GM12864 (cell line): ENCODE results near the gene TENT5C.
A peak's percentile ranks its signal among the peaks of the same experiment; 100 is the strongest.

Experiments used
- DNase-seq: peaks from one replicate; pipeline ENCODE4 v3.0.0-alpha.2; 2011; ENCODE audit warnings: low read depth
- H3K4me3 ChIP-seq: 2 replicates; pipeline ENCODE4 v1.5.1; 2011; ENCODE audit warnings: mild to moderate bottlenecking, low read depth, low read length, control low read depth
- TF ChIP-seq, protein P1 (sequence below): IDR thresholded peaks from 2 replicates; pipeline ENCODE4 v1.5.1; 2011; ENCODE audit warnings: low read depth, mild to moderate bottlenecking, moderate library complexity, low read length, control low read depth, inconsistent platforms; ENCODE audit errors: missing control alignments

The TENT5C gene

DNA sequence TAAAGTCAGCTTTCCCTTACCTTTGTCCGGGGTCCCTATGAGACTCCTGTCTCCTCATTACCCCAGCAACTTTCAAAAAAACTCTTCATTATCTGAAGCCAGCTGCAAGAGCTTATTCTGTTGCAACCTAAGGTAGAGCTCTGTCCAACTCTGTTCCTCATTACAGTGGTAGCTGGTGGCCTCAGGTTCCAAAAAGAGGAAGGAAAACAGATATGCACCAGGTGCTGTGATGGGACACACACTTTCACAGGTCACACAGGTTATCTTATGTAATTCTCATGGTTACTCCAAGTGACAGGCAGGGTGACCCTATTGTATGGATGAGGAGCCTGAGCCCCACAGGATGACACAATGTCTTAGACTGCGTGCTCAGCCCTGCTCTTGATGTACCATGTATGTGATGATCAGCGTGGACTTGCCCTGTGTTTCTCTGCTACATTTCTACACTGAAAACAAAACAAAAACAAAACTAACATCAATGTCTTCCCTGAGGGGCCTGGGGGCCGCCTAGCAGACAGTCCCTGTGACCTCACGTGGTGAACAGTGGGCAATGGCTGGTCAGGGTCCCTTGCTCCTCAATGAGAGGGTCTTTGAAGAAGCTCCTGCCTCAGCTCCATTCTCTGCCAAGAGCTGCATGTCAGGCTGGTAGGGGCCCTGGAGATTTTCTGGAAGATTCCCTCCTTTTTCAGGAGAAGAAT is 9.7 kb upstream of the TENT5C start:
- TF ChIP-seq, protein P1, sequence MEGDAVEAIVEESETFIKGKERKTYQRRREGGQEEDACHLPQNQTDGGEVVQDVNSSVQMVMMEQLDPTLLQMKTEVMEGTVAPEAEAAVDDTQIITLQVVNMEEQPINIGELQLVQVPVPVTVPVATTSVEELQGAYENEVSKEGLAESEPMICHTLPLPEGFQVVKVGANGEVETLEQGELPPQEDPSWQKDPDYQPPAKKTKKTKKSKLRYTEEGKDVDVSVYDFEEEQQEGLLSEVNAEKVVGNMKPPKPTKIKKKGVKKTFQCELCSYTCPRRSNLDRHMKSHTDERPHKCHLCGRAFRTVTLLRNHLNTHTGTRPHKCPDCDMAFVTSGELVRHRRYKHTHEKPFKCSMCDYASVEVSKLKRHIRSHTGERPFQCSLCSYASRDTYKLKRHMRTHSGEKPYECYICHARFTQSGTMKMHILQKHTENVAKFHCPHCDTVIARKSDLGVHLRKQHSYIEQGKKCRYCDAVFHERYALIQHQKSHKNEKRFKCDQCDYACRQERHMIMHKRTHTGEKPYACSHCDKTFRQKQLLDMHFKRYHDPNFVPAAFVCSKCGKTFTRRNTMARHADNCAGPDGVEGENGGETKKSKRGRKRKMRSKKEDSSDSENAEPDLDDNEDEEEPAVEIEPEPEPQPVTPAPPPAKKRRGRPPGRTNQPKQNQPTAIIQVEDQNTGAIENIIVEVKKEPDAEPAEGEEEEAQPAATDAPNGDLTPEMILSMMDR, result no peak
- peak; percentile 34 for DNase-seq
- no peak overlapping the region for H3K4me3 ChIP-seq

DNA sequence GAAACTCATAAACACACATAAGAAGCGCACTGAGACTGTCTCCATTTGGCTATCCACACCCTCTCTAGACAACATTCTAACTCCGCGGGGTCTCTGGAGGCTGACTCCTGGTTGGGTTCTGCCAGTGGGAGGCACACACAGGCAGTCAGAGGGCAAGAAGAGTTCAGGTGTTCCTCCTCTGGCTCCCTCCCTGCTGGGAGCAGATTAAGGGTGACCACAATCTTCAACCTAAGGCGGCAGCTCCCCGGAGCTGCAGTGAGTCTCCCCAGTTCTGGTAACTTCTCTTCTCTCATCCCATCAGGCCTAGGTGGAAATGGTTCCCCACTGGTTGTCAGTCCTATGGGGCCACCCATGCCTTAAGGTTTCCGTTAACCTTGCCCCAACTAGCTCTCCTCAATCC is 7.4 kb upstream of the TENT5C start:
- TF ChIP-seq, protein P1, result no peak
- H3K4me3 ChIP-seq, result no peak overlapping the region
- no peak for DNase-seq

DNA sequence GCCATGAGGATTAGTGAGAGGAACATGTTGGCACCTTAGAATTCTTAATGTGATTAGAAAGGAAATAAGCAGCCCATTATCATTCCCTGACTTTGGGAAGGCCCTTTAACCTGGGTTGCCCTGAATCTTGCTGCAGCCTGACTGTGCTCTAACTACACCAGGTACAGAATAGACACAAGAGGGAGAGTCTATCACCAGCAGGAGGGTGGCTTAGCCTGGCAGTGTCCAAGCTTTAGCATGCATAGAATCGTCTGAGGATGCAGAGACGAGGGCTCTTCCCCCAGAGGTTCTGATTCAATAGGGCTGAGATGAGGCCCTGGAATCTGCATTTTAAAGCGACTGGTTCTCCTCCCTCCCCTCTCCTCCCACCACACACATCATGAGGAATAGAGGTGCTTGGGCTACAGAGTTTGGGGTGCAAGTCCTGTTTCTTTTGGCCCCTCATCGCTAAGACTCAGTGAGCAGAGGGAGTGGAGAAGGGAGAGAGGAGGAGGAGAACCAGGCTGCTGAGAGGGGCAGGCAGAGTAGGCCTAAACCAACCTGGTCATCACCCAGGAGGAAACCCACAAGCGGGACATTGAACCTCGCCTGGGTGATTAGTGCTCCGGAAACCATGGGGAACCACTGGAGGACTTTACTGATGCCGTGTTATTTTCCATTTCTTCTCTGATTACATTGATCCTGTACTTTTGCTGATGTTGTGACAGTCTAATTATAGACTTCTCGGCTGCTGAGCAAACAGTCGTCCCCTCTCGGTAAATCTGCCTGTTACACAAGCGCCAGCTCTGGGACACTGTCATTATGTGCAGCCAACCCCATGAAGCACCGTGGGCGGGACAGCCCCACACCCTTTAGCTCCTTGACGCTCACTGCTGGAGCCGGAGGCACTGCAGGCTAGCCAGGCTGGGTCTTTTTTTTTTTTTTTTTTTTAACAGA is 6.3 kb upstream of the TENT5C start:
- no peak for DNase-seq
- TF ChIP-seq, protein P1, result no peak
- no peak overlapping the region for H3K4me3 ChIP-seq

DNA sequence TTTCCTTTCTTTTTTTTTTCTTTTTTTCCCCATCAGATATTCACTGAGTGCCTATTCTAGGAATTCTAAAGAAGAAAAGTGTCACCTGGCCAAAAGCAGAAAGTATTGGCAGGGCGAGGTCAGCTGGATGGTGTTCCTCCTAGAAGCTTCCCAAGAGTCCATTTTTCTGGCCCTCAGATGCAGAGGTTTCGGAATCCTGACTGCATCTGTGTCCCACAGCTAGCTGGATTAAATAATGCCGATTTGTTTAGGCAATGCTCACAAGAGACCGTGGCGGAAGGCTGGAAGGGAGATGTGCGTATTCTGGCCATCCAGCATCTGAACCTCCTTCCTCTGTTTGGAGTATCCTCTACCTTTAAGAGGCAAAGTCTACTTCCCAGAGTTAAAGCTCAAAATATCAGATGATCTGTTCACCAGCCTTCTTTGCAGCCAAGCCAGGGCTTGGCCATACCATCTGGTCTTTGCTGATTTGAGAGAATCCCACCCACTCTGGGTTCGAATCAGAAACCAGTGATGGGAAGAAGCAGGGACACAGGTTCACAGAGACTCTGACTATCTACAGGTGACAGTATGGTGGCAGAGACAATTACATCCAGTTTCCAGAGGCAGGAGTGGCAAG is 5.4 kb upstream of the TENT5C start:
- DNase-seq, result no peak
- TF ChIP-seq, protein P1, result no peak
- H3K4me3 ChIP-seq, result no peak overlapping the region

DNA sequence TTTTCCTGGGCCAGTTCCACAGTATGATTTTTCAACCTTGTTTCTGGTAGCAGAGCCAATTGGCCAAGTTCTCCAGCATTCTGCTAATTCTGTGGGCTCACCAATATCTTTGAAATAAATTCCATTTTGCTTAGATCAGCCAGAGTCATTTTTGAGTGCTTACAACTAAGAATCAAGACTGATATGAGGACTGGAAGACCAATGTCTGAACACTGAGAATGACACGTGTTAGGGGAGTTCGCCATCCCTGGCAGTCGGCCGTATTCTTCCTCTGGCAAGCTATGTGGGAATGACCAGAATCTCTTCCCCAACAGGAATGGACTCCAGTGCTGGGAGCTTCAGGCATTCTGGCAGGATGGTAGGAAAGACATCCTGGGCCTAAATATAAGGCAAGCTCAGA is 4.9 kb upstream of the TENT5C start:
- TF ChIP-seq, protein P1, result no peak
- DNase-seq, result no peak

DNA sequence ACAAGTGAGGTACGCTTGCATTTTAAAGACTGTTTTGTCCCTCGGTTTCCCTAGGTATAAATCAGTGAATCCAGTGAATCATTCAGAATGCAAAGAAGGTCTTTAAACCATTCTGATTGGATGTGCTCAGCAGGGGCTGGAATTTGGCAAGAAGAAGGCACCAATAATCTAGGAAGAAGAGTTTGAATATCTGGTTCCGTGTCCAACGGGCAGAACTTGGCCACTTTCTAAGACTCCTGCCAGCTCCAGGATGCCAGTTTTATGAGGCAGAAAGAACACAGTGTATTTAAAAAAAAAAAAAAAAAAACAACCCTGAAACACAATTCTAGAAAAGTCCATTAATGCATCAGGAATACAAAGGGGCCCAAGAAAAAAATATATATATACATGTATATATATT is 3.0 kb upstream of the TENT5C start:
- TF ChIP-seq, protein P1, result no peak

More for the DNA sequence above, 4.9 kb upstream of the TENT5C start:
- H3K4me3 ChIP-seq, result no peak overlapping the region

More for the DNA sequence above, 3.0 kb upstream of the TENT5C start:
- no peak for DNase-seq
- H3K4me3 ChIP-seq, result no peak overlapping the region
